Measurements from ENCODE around the gene OSBPL1A.

OSBPL1A gene

DNA sequence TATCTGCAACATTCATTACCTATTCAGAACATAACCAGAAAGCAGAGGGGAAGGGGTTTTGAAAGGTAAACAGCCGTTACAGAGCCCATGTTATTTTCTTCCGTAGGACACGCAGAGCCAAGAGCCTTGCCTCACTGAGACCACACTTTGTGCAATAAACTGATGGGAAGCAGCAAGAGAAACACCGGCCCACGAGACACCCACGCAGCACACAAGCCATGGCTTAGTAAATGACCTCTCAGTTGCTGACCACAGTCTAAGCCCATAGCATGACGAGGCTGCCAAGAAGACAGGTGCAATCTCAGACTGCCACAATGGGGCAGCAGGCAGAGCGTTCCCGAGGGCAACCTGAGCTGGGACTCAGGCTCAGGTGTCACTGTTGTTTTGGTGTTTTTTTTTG lies 199.2 kb downstream of the OSBPL1A start:
- no peaks in the 10 kb centered on the region for H3K9me3 ChIP-seq (ENCODE audit: severe bottlenecking)
- H3K27ac ChIP-seq, result no peak overlapping the region
- DNase-seq, result no peak
- H3K4me3 ChIP-seq (ENCODE audit: low read depth, low read length), result no peak overlapping the region
- no peaks in the 10 kb centered on the region for H3K36me3 ChIP-seq
- no peaks in the 10 kb centered on the region for H3K27me3 ChIP-seq (ENCODE audit: insufficient read depth, low read depth, severe bottlenecking)
- TF ChIP-seq, protein P1, sequence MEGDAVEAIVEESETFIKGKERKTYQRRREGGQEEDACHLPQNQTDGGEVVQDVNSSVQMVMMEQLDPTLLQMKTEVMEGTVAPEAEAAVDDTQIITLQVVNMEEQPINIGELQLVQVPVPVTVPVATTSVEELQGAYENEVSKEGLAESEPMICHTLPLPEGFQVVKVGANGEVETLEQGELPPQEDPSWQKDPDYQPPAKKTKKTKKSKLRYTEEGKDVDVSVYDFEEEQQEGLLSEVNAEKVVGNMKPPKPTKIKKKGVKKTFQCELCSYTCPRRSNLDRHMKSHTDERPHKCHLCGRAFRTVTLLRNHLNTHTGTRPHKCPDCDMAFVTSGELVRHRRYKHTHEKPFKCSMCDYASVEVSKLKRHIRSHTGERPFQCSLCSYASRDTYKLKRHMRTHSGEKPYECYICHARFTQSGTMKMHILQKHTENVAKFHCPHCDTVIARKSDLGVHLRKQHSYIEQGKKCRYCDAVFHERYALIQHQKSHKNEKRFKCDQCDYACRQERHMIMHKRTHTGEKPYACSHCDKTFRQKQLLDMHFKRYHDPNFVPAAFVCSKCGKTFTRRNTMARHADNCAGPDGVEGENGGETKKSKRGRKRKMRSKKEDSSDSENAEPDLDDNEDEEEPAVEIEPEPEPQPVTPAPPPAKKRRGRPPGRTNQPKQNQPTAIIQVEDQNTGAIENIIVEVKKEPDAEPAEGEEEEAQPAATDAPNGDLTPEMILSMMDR (IDR thresholded peaks at IDR 0.05; ENCODE audit: low read depth, low read length), result no peak

DNA sequence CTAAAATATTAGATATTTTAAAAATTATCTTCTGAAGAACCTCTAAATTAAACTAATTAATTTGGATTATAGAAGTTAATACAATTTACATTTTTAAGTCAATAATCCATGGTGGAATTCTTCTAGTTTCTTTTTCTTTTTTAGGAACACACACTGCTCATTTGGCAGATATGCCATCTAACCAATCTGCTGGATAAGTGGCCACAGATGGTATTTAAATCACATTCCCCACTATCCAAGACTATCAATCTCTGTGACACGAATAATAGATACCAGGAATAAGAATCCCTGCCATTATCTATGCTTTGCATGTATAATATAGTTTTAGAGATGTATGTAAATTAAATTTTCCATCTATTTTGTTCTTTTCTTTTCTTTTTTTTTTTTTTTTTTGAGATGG lies 200.2 kb downstream of the OSBPL1A start:
- Histone ChIP-seq H3K27me3 (ENCODE audit: insufficient read depth, low read depth, severe bottlenecking) (no peaks in the 10 kb centered on the region), H3K4me3 (ENCODE audit: low read depth, low read length) (no peak overlapping the region)

DNA sequence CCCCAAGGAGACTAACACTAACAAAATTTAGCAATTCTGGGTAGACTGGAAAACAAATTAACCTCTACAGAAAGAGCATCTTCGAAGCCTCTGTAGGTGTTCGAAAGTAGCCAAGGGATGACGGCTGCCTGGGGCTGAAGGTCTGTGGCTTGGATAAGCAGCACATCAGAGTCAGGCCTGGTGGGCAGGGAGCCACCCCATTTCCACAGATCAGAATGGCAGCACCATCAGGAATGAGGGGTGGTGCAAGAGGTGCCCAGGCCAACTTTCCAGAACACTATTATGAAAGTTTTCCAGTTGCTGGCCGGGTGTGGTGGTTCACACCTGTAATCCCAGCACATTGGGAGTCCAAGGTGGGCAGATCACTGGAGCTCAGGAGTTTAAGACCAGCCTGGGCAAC lies 200.9 kb downstream of the OSBPL1A start:
- Histone ChIP-seq H3K9me3 (ENCODE audit: severe bottlenecking) (no peaks in the 10 kb centered on the region), H3K27ac (no peak overlapping the region), H3K27me3 (ENCODE audit: insufficient read depth, low read depth, severe bottlenecking) (no peaks in the 10 kb centered on the region), H3K4me3 (ENCODE audit: low read depth, low read length) (no peak overlapping the region), H3K36me3 (no peaks in the 10 kb centered on the region)
- DNase-seq, result no peak
- TF ChIP-seq, protein P1 (IDR thresholded peaks at IDR 0.05; ENCODE audit: low read depth, low read length), result no peak

More for the DNA sequence above, 200.2 kb downstream of the OSBPL1A start:
- Histone ChIP-seq H3K36me3 (no peaks in the 10 kb centered on the region), H3K9me3 (ENCODE audit: severe bottlenecking) (no peaks in the 10 kb centered on the region), H3K27ac (no peak overlapping the region)
- TF ChIP-seq, protein P1 (IDR thresholded peaks at IDR 0.05; ENCODE audit: low read depth, low read length), result no peak
- no peak for DNase-seq

DNA sequence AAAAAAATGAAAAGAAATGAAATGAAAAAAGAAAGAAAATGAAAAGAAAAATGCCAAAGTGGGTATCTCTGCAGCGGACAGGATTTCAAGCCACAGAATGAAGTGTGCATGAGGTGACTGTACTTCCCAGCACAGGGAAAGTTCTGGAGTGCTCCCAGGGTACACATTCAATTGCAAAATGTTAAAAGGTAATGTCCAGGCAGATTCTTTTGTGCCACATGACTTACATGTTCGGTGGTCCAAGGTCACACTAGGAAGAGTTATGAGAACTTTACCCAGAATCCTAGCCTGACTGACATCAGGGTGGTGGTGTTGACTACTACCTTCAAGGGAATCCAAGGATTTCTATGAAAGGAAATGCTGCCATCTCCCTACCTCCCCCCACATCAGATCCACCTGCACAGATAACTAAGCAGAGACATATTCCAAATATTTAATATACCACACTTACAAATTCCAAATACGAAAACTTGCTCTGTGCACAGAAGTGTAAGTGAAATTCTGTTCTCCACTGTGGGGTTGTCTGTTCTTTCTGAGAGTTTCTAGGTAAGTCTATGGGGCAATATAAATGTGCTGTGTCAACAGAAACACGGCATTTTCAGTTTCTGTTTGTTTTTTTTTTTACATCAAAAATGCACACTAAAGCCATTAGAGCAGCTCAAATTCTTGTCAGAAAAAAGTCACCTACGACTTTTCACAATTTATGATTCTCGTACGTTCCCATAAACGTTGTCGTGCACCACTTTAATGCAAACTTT lies 202.1 kb downstream of the OSBPL1A start:
- DNase-seq, result no peak
- TF ChIP-seq, protein P1 (IDR thresholded peaks at IDR 0.05; ENCODE audit: low read depth, low read length), result no peak
- H3K4me3 ChIP-seq (ENCODE audit: low read depth, low read length), result no peak overlapping the region
- no peaks in the 10 kb centered on the region for H3K9me3 ChIP-seq (ENCODE audit: severe bottlenecking)
- no peaks in the 10 kb centered on the region for H3K27me3 ChIP-seq (ENCODE audit: insufficient read depth, low read depth, severe bottlenecking)
- H3K36me3 ChIP-seq, result no peaks in the 10 kb centered on the region
- H3K27ac ChIP-seq, result no peak overlapping the region

DNA sequence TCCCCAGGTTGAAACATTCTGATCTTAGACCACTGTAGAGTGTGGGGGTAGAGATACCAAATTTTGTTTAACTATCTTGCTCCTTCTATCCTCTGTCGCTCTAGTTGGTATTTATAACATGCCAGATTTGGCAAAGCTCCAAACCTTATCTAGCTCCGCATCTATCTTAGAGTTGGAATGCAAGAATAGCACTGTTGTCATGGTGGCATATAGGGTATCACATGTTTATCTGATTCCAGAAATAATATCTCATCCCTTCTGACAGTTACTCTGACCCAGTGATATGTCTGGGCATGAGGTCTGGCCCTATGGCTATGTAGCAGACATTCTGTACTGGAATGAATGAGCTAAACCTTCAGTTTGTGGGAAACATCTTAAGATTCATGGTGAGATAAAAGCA lies 207.0 kb downstream of the OSBPL1A start:
- no peak for DNase-seq
- TF ChIP-seq, protein P1 (IDR thresholded peaks at IDR 0.05; ENCODE audit: low read depth, low read length), result no peak
- no peak overlapping the region for H3K4me3 ChIP-seq (ENCODE audit: low read depth, low read length)

More for the DNA sequence above, 207.0 kb downstream of the OSBPL1A start:
- H3K36me3 ChIP-seq, result no peaks in the 10 kb centered on the region
- no peaks in the 10 kb centered on the region for H3K9me3 ChIP-seq (ENCODE audit: severe bottlenecking)
- no peak overlapping the region for H3K27ac ChIP-seq
- H3K27me3 ChIP-seq (ENCODE audit: insufficient read depth, low read depth, severe bottlenecking), result no peaks in the 10 kb centered on the region
